Activated T-cell treated with anti-CD3 and anti-CD28 coated beads for 1 hour (primary cell): Measurements from ENCODE around the gene ENTREP1.
"Not testable (repeated sequence)": the region's sequence is repeated elsewhere in the genome, so short reads cannot be mapped to it uniquely, and the experiment has no call there.

ENCODE experiments used
- DNase-seq: peaks from one replicate; pipeline ENCODE4 v3.0.0-alpha.2; 2020; ENCODE audit warnings: low read depth

ENTREP1 gene

GRCh38 chr9:69324549-69325401 lies at the start of gene ENTREP1:
Gene ENTREP1, plus strand, starts transcription at chr9:69325215. Its CDS starts 95 bp downstream, at chr9:69325310.
- DNase-seq: no peak

- DNase-seq: no peak
Observed at GRCh38 chr9:69276775-69277174, 48.2 kb upstream of the ENTREP1 start.

- no peak for DNase-seq
Observed at GRCh38 chr9:69279084-69279731, 45.8 kb upstream of the ENTREP1 start.

- no peak for DNase-seq
Observed at GRCh38 chr9:69279733-69280132, 45.3 kb upstream of the ENTREP1 start.

GRCh38 chr9:69283003-69283402 lies 42.0 kb upstream of the ENTREP1 start:
- no peak for DNase-seq

- no peak for DNase-seq
Observed at GRCh38 chr9:69292078-69292477, 32.9 kb upstream of the ENTREP1 start.

GRCh38 chr9:69293156-69293555 lies 31.9 kb upstream of the ENTREP1 start:
- DNase-seq: no peak

GRCh38 chr9:69295872-69296552 lies 29.0 kb upstream of the ENTREP1 start:
- DNase-seq: no peak

GRCh38 chr9:69297300-69297980 lies 27.6 kb upstream of the ENTREP1 start:
- DNase-seq: no peak

GRCh38 chr9:69299315-69299714 lies 25.7 kb upstream of the ENTREP1 start:
- no peak for DNase-seq

- DNase-seq: no peak
Observed at GRCh38 chr9:69299826-69300225, 25.2 kb upstream of the ENTREP1 start.

- no peak for DNase-seq
Observed at GRCh38 chr9:69303331-69303730, 21.7 kb upstream of the ENTREP1 start.

- DNase-seq: not testable (repeated sequence)
Observed at GRCh38 chr9:69306895-69307445, 18.0 kb upstream of the ENTREP1 start.

GRCh38 chr9:69307446-69308205 lies 17.4 kb upstream of the ENTREP1 start:
- no peak for DNase-seq

- no peak for DNase-seq
Observed at GRCh38 chr9:69308206-69308931, 16.6 kb upstream of the ENTREP1 start.

- no peak for DNase-seq
Observed at GRCh38 chr9:69313175-69313574, 11.8 kb upstream of the ENTREP1 start.

GRCh38 chr9:69314547-69314946 lies 10.5 kb upstream of the ENTREP1 start:
- DNase-seq: no peak

- DNase-seq: no peak
Observed at GRCh38 chr9:69317081-69317480, 7.9 kb upstream of the ENTREP1 start.

- no peak for DNase-seq
Observed at GRCh38 chr9:69317894-69318293, 7.1 kb upstream of the ENTREP1 start.

GRCh38 chr9:69319324-69320025 lies 5.5 kb upstream of the ENTREP1 start:
- no peak for DNase-seq
